Dedifferentiated amniotic fluid mesenchymal stem cell (primary cell): ENCODE data around the gene SP3.

Source experiments
- DNase-seq: peaks from one replicate; pipeline ENCODE4 v3.0.0-alpha.2; 2016; ENCODE audit errors: extremely low spot score

Gene SP3

GRCh38 chr2:173965372-173966025 is at the start of gene SP3:
Gene SP3, minus strand, starts transcription at chr2:173965373. Its CDS starts 202 bp downstream, at chr2:173965171.
- peak; percentile 98 for DNase-seq

- DNase-seq = no peak
These were observed 49.5 kb upstream of the SP3 start for GRCh38 chr2:174014699-174015070.

GRCh38 chr2:174014011-174014698 is 49.0 kb upstream of the SP3 start:
- DNase-seq = no peak

- no peak for DNase-seq
These were observed 48.2 kb upstream of the SP3 start for GRCh38 chr2:174013315-174013751.

GRCh38 chr2:174012347-174013314 is 47.5 kb upstream of the SP3 start:
- DNase-seq = no peak

- DNase-seq = no peak
These were observed 46.6 kb upstream of the SP3 start for GRCh38 chr2:174011796-174012195.

- DNase-seq = no peak
These were observed 46.0 kb upstream of the SP3 start for GRCh38 chr2:174011173-174011572.

- no peak for DNase-seq
These were observed 44.5 kb upstream of the SP3 start for GRCh38 chr2:174009488-174010223.

GRCh38 chr2:174008720-174009119 is 43.5 kb upstream of the SP3 start:
- no peak for DNase-seq

- no peak for DNase-seq
These were observed 41.8 kb upstream of the SP3 start for GRCh38 chr2:174007010-174007409.

GRCh38 chr2:174005801-174006419 is 40.7 kb upstream of the SP3 start:
- no peak for DNase-seq

- peak; percentile 57 for DNase-seq
These were observed 39.9 kb upstream of the SP3 start for GRCh38 chr2:174004905-174005605.

GRCh38 chr2:174003720-174004695 is 38.8 kb upstream of the SP3 start:
- no peak for DNase-seq

GRCh38 chr2:174002679-174003078 is 37.5 kb upstream of the SP3 start:
- DNase-seq = no peak

GRCh38 chr2:174001107-174001506 is 35.9 kb upstream of the SP3 start:
- DNase-seq = no peak

GRCh38 chr2:173999724-174000123 is 34.6 kb upstream of the SP3 start:
- DNase-seq = no peak

GRCh38 chr2:173999272-173999671 is 34.1 kb upstream of the SP3 start:
- no peak for DNase-seq

- DNase-seq = no peak
These were observed 33.2 kb upstream of the SP3 start for GRCh38 chr2:173998386-173998785.

- no peak for DNase-seq
These were observed 32.6 kb upstream of the SP3 start for GRCh38 chr2:173997753-173998152.
